ENCODE results near the gene OTULIN.

The OTULIN gene

GRCh38 chr5:14628346-14628745 lies 36.2 kb upstream of the OTULIN start:
- no peaks in the 10 kb centered on the region for H3K4me1 ChIP-seq (ENCODE audit: control insufficient read depth, insufficient read depth, low read length)
- CTCF ChIA-PET: interaction anchor here (0.7 to 1.4 kb wide), 3 partner anchors 21 to 231 kb away, joined by 3 to 6 read pairs (median 4); no protein-coding TSS in a partner anchor
- POLR2A ChIA-PET: no interaction called here
- no peaks in the 10 kb centered on the region for H3K36me3 ChIP-seq (ENCODE audit: control insufficient read depth in 2 of 2, insufficient read depth in 1 of 2, low read length in 2 of 2)
- TF ChIP-seq ZNF280D (tag by site-specific recombination; IDR thresholded peaks at IDR 0.05): no peak
- TF ChIP-seq, protein P1, sequence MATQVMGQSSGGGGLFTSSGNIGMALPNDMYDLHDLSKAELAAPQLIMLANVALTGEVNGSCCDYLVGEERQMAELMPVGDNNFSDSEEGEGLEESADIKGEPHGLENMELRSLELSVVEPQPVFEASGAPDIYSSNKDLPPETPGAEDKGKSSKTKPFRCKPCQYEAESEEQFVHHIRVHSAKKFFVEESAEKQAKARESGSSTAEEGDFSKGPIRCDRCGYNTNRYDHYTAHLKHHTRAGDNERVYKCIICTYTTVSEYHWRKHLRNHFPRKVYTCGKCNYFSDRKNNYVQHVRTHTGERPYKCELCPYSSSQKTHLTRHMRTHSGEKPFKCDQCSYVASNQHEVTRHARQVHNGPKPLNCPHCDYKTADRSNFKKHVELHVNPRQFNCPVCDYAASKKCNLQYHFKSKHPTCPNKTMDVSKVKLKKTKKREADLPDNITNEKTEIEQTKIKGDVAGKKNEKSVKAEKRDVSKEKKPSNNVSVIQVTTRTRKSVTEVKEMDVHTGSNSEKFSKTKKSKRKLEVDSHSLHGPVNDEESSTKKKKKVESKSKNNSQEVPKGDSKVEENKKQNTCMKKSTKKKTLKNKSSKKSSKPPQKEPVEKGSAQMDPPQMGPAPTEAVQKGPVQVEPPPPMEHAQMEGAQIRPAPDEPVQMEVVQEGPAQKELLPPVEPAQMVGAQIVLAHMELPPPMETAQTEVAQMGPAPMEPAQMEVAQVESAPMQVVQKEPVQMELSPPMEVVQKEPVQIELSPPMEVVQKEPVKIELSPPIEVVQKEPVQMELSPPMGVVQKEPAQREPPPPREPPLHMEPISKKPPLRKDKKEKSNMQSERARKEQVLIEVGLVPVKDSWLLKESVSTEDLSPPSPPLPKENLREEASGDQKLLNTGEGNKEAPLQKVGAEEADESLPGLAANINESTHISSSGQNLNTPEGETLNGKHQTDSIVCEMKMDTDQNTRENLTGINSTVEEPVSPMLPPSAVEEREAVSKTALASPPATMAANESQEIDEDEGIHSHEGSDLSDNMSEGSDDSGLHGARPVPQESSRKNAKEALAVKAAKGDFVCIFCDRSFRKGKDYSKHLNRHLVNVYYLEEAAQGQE (tag by site-specific recombination; IDR thresholded peaks at IDR 0.05): peak; percentile 98
- TF ChIP-seq ZNF24 (tag by site-specific recombination; IDR thresholded peaks at IDR 0.05): no peak
- H3K27ac ChIP-seq (ENCODE audit: extremely low read depth, low read depth, low read length): no peak overlapping the region
- no peak overlapping the region for H3K4me3 ChIP-seq (ENCODE audit: low read depth, low read length)
- H3K9me3 ChIP-seq (ENCODE audit: control insufficient read depth, insufficient read depth, low read depth, low read length): no peaks in the 10 kb centered on the region

GRCh38 chr5:14630671-14631070 lies 33.8 kb upstream of the OTULIN start:
- TF ChIP-seq SALL2 (tag by site-specific recombination; IDR thresholded peaks at IDR 0.05; ENCODE audit: borderline replicate concordance): no peak
- no peak for TF ChIP-seq ZNF155 (tag by site-specific recombination; IDR thresholded peaks at IDR 0.05)
- TF ChIP-seq ZNF202 (tag by site-specific recombination; IDR thresholded peaks at IDR 0.05; ENCODE audit: borderline replicate concordance): no peak
- TF ChIP-seq ZNF580 (tag by site-specific recombination; IDR thresholded peaks at IDR 0.05): no peak
- no peak for TF ChIP-seq ZNF140 (tag by site-specific recombination; IDR thresholded peaks at IDR 0.05)
- no peak for TF ChIP-seq ZFP69B (tag by site-specific recombination; IDR thresholded peaks at IDR 0.05)
- no peak for TF ChIP-seq ZNF138 (tag by site-specific recombination; IDR thresholded peaks at IDR 0.05; ENCODE audit: borderline replicate concordance)
- TF ChIP-seq ZNF560 (tag by site-specific recombination; IDR thresholded peaks at IDR 0.05; ENCODE audit: borderline replicate concordance): no peak
- no peak for TF ChIP-seq ZNF639 (tag by site-specific recombination; IDR thresholded peaks at IDR 0.05)
- no peak for TF ChIP-seq ZNF571 (tag by site-specific recombination; IDR thresholded peaks at IDR 0.05)
- no peak for TF ChIP-seq ZNF184 (tag by site-specific recombination; IDR thresholded peaks at IDR 0.05)
- no peak for TF ChIP-seq ZNF2 (tag by site-specific recombination; IDR thresholded peaks at IDR 0.05)
- no peak for TF ChIP-seq GFI1B (tag by site-specific recombination; IDR thresholded peaks at IDR 0.05)
- no peak for TF ChIP-seq ZNF837 (tag by site-specific recombination; IDR thresholded peaks at IDR 0.05)
- no peak for TF ChIP-seq ZNF510 (tag by site-specific recombination; IDR thresholded peaks at IDR 0.05; ENCODE audit: insufficient replicate concordance)
- no peak for TF ChIP-seq ZNF660 (tag by site-specific recombination; IDR thresholded peaks at IDR 0.05)
- no peak for TF ChIP-seq ZBTB20 (tag by site-specific recombination; IDR thresholded peaks at IDR 0.05)
- no peak for TF ChIP-seq ZBTB11 (tag by site-specific recombination; conservative IDR thresholded peaks at IDR 0.05; ENCODE audit: low read depth)
- TF ChIP-seq ZNF707 (tag by site-specific recombination; IDR thresholded peaks at IDR 0.05): no peak
- no peak for TF ChIP-seq ZFP37 (tag by site-specific recombination; IDR thresholded peaks at IDR 0.05)
- Histone ChIP-seq H3K4me3 (ENCODE audit: low read depth, low read length) (no peak overlapping the region), H3K27ac (ENCODE audit: extremely low read depth, low read depth, low read length) (no peak overlapping the region), H3K4me1 (ENCODE audit: control insufficient read depth, insufficient read depth, low read length) (no peaks in the 10 kb centered on the region), H3K36me3 (ENCODE audit: control insufficient read depth in 2 of 2, insufficient read depth in 1 of 2, low read length in 2 of 2) (no peaks in the 10 kb centered on the region), H3K9me3 (ENCODE audit: control insufficient read depth, insufficient read depth, low read depth, low read length) (no peaks in the 10 kb centered on the region)
- ChIA-PET CTCF (interaction anchor here (0.6 to 1.6 kb wide), 3 partner anchors 10 to 213 kb away, joined by 3 to 4 read pairs (median 4); no protein-coding TSS in a partner anchor), POLR2A (no interaction called here)
